ENCODE data around the gene GPR161.

The GPR161 gene

DNA sequence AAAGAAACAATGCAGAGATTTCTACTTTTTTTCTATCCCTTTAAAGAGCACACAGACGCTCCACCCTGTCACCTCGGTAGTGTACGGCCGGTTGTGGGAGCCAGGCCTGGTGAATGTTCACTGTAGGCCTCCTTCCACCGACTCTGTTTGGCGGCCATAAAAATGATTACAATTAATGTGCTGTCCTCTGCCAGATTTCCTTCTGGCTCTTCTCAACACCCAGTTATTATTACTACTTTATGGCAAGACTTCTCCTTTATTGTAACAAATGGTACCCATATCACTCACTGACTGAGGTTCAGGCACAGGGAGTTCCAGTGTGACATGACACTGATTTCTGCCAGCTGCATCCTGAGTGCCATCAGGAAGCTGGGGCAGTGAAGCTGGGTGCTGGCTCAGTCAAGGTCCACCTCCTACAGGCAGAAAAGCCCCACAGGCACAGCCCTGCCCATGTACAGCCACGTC, 37.4 kb downstream of the GPR161 start:
- Histone ChIP-seq H3K36me3 (ENCODE audit: insufficient read depth) (no peaks in the 10 kb centered on the region), H3K4me2 (no peak overlapping the region), H3K4me3 (IDR thresholded peaks at IDR 0.05; ENCODE audit: insufficient read depth, low read depth, low read length) (no peak overlapping the region), H3K4me1 (ENCODE audit: low read depth, poor library complexity, severe bottlenecking) (peaks cover 4% of the 10 kb centered on the region), H3K9ac (no peak overlapping the region), H3K27me3 (ENCODE audit: insufficient read depth, low read depth) (no peaks in the 10 kb centered on the region), H2AFZ (ENCODE audit: low read depth) (no peak overlapping the region), H3K79me2 (ENCODE audit: insufficient read depth, low read depth) (no peaks in the 10 kb centered on the region), H3K27ac (no peak overlapping the region), H4K20me1 (ENCODE audit: insufficient read depth) (no peaks in the 10 kb centered on the region)
- TF ChIP-seq, protein P1, sequence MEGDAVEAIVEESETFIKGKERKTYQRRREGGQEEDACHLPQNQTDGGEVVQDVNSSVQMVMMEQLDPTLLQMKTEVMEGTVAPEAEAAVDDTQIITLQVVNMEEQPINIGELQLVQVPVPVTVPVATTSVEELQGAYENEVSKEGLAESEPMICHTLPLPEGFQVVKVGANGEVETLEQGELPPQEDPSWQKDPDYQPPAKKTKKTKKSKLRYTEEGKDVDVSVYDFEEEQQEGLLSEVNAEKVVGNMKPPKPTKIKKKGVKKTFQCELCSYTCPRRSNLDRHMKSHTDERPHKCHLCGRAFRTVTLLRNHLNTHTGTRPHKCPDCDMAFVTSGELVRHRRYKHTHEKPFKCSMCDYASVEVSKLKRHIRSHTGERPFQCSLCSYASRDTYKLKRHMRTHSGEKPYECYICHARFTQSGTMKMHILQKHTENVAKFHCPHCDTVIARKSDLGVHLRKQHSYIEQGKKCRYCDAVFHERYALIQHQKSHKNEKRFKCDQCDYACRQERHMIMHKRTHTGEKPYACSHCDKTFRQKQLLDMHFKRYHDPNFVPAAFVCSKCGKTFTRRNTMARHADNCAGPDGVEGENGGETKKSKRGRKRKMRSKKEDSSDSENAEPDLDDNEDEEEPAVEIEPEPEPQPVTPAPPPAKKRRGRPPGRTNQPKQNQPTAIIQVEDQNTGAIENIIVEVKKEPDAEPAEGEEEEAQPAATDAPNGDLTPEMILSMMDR (conservative IDR thresholded peaks at IDR 0.05; ENCODE audit: low read depth, low read length), result no peak

DNA sequence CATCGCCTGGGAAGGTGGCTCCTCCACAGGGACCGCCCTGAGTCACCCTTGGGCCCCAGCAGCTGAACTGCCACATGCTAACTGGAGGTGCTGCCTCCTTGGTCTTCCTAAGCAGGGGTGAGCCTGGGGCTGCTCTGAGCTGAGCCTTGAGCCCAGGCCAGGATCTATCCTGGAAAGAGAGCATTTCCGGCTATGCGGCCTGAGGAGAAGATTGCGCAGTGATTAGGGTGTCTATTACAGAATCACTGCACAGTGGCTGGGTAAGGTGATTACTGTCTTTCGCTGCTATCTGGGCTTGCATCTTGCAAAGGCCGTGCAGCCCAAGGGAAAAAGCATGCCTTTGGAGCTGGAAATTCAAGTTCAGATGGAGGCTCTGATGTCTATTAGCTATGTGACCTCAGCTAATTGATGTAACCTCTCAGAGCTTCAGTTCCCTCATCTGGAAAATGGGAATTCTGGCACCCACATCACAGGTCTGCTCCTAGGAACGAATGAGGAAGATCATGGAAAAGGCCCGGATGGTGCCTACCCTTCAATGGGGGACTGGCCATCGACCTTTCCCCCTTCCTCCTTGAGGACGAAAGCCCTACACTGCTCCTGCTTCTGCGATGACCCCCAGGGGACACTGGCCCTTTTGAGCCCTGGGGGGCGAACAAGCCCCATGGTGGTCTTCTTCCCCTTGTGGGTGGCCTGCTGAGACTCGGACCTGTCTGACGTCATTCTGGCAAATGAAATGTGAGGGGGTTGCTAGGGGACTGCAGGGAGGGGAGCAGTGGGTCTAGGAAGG, 38.0 kb downstream of the GPR161 start:
- Histone ChIP-seq H3K9ac (no peak overlapping the region), H3K4me2 (no peak overlapping the region), H3K36me3 (ENCODE audit: insufficient read depth) (no peaks in the 10 kb centered on the region)

DNA sequence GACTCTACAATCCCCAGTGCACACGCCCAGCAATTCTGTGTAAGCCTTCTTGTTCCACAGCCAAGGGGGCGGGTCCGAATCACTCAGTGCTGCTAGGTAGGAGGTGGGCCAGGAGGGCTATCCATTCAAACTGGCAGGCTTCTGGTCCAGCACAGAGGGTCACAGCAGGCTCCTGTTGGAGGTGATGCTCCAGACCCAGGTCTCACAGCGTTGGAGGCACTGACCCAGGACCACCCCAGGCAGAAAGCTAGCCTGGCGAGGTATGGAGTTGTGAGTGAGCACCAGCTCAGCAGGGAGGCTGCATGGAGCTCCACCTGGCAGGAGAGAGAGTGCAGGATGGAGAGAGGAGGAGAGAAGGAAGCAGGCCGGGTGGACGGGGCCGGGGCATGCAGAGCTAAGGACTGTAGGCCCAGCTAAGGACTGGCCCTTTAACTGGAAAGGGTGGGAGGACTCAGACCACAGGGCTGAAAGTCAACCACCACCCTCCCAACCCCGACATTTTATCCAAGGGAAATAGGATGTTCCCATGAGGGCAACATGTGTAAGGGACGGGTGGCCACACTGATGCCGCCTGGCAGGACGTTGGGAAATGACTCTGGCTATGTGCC, 38.7 kb downstream of the GPR161 start:
- no peaks in the 10 kb centered on the region for H3K36me3 ChIP-seq (ENCODE audit: insufficient read depth)
- TF ChIP-seq, protein P1 (conservative IDR thresholded peaks at IDR 0.05; ENCODE audit: low read depth, low read length), result no peak
- no peaks in the 10 kb centered on the region for H3K27me3 ChIP-seq (ENCODE audit: insufficient read depth, low read depth)
- H3K4me2 ChIP-seq, result no peak overlapping the region
- no peak overlapping the region for H3K4me3 ChIP-seq (IDR thresholded peaks at IDR 0.05; ENCODE audit: insufficient read depth, low read depth, low read length)
- H3K79me2 ChIP-seq (ENCODE audit: insufficient read depth, low read depth), result no peaks in the 10 kb centered on the region
- peaks cover 4% of the 10 kb centered on the region for H3K4me1 ChIP-seq (ENCODE audit: low read depth, poor library complexity, severe bottlenecking)
- H3K9ac ChIP-seq, result no peak overlapping the region
- H3K27ac ChIP-seq, result no peak overlapping the region
- no peak overlapping the region for H2AFZ ChIP-seq (ENCODE audit: low read depth)
- H4K20me1 ChIP-seq (ENCODE audit: insufficient read depth), result no peaks in the 10 kb centered on the region

More for the DNA sequence above, 38.0 kb downstream of the GPR161 start:
- Histone ChIP-seq H3K4me1 (ENCODE audit: low read depth, poor library complexity, severe bottlenecking) (peaks cover 4% of the 10 kb centered on the region), H3K79me2 (ENCODE audit: insufficient read depth, low read depth) (no peaks in the 10 kb centered on the region), H3K4me3 (IDR thresholded peaks at IDR 0.05; ENCODE audit: insufficient read depth, low read depth, low read length) (no peak overlapping the region), H4K20me1 (ENCODE audit: insufficient read depth) (no peaks in the 10 kb centered on the region), H2AFZ (ENCODE audit: low read depth) (no peak overlapping the region), H3K27ac (no peak overlapping the region), H3K27me3 (ENCODE audit: insufficient read depth, low read depth) (no peaks in the 10 kb centered on the region)
- TF ChIP-seq, protein P1 (conservative IDR thresholded peaks at IDR 0.05; ENCODE audit: low read depth, low read length), result no peak

DNA sequence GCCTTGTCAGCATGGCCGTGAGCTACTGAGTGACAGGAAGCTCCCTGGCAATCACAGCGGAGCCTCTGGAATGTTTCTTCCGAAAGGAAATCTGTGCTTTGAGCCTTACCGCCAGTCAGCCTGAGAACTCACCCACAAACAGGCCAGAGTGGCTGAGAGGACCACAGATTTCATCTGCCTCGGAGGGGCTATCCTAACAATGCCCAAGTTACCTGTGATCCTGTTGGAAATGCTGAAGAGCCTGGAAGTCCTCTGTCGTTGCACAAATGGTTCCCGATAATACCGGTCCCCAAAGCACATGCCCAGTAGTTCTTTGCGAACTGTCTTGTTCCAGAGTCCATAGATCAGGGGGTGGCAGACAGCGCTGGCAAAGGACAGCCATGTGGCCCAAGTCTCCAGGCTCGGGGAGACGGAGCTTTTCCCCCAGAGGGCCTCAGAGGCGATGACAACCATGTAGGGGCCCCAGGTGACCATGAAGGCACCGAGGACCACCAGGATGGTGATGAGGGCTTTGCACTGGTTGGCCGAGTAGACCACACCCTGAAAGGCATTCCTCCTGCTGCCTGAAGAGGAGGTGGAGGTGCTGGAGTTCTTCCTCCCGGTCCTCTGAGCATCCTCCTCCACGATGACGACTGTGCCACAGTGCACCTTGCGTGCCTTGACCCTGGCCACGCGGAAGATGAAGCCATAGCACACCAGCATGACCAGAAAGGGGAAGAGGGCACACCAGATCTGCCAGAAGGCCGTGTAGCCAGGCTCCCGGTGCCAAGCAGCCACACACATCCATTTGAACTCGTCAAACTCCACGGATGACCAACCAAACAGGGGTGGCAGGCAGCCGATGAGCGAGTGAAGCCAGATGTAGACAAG, 40.2 kb downstream of the GPR161 start:
- no peak overlapping the region for H3K4me3 ChIP-seq (IDR thresholded peaks at IDR 0.05; ENCODE audit: insufficient read depth, low read depth, low read length)
- peaks cover 4% of the 10 kb centered on the region for H3K4me1 ChIP-seq (ENCODE audit: low read depth, poor library complexity, severe bottlenecking)
- H3K36me3 ChIP-seq (ENCODE audit: insufficient read depth), result no peaks in the 10 kb centered on the region
- no peaks in the 10 kb centered on the region for H3K27me3 ChIP-seq (ENCODE audit: insufficient read depth, low read depth)
- TF ChIP-seq, protein P1 (conservative IDR thresholded peaks at IDR 0.05; ENCODE audit: low read depth, low read length), result no peak
- H3K27ac ChIP-seq, result no peak overlapping the region
- no peaks in the 10 kb centered on the region for H3K79me2 ChIP-seq (ENCODE audit: insufficient read depth, low read depth)
- H3K4me2 ChIP-seq, result no peak overlapping the region
- H4K20me1 ChIP-seq (ENCODE audit: insufficient read depth), result no peaks in the 10 kb centered on the region
- H3K9ac ChIP-seq, result no peak overlapping the region
- H2AFZ ChIP-seq (ENCODE audit: low read depth), result no peak overlapping the region

All from KMS-11 (cell line).